8988T (cell line): Measurements from ENCODE around the gene ZNF574.

Experiments
- DNase-seq: peaks from one replicate; pipeline ENCODE4 v3.0.0; 2011

Gene ZNF574

DNA sequence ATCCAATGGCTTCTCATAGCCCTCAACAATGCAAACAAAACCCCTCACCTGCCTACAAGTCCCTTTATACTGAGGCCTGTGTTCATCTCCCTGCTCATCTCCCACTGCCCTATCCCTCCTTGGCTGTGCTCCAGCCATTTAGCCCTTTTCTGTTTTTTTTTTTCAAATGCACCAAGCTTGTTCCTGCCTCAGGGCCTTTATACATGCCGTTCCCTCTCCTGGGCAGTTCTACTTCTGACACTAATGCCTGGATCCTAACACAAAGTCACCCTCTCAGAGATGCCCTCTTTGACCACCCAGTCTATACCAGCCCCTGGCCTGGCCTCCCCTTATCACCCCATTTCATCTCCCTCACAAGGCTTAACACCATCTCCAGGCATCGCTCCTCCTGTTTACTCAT is 26.9 kb downstream of the ZNF574 start:
- DNase-seq = no peak

DNA sequence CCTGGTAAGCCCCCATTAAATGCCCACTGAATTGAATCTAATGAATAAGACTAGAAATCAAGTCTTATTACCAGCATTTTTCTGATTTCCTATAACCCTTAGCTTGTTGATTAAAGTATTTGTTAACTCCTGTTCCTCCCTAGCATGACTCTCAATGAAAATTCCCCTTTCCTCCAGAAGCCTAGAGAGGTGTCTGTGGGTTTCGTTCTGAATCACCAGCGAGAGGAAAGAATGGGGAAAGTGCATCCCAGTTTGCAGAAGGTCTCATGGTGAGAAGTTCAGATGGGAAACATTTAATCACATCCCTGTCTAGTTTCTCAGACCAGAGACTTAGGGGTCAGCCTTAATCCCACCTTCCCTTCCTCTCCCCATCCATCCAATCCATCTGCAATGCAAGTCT is 29.4 kb downstream of the ZNF574 start:
- DNase-seq = no peak

DNA sequence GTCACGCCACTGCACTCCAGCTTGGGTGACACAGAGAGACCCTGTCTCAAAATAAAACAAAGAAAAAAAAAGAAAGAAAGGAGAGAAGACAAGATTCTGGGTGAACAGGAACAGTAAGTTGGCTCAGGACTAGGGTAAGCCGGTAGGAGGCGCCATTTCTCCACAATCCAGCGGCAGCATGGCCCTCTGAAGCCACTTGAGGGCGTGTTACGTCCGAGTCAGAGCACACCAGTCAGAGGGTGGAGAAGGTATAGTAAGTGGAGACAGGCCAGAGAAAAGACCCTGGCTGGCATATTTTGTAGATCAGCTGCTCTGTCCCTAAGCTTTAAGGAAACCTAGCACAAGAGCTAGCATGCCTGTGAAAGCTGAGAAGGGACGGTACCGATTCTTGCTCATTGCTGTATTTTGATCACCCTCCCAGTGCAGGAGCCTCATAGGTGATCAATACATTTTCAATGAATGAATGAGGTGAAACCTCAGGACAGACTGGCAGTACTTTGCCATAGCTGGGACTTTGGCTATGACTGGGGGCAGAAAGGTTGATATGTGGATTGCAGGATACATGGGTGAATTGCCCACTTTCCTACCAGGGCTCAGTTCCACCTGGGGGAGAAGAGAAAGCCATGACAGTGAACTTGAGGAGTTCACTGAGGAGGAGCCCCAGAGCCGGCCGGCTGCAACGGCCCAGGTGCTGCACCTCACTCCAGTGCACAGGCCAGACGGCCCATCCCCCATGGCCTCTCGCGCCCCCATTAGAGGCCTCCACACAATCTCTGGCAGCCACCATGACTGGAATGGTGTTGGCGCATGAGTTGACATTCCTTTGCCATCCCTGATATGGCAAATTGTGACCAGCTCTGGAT is 32.8 kb downstream of the ZNF574 start:
- DNase-seq = peak; percentile 62

DNA sequence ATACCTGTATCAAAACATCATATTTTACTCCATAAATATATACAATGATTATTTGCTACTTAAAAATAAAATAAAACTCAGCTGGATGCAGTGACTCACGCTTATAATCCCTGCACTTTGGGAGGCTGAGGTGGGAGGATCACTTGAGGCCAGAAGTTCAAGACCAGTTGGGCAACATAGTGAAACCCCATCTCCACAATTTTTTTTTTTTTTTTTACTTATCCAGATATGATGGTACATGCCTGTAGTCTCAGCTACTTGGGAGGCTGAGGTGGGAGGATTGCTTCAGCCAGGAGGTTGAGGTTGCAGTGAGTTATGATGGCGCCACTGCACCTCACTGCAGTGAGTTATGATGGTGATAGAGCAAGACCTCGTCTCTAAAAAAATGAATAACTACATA is 33.9 kb downstream of the ZNF574 start:
- no peak for DNase-seq

DNA sequence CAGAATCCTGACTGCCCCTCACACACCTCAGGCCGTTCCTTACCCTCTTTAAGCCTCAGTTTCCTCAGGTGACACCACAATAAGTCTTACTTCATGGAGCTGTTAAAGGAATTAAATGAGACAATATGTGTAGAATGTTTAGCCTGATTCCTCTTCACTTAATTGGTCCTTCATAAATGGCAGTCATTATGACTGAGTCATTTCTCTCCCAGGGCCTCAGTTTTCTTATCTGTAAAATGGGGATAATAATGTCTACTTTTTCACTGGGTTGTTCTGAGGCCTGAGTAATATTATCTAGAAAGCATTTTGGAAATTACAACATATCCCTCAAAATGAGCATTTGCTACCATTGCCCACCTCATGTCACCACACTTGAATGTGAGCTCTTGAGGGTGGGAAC is 34.7 kb downstream of the ZNF574 start:
- DNase-seq = no peak

DNA sequence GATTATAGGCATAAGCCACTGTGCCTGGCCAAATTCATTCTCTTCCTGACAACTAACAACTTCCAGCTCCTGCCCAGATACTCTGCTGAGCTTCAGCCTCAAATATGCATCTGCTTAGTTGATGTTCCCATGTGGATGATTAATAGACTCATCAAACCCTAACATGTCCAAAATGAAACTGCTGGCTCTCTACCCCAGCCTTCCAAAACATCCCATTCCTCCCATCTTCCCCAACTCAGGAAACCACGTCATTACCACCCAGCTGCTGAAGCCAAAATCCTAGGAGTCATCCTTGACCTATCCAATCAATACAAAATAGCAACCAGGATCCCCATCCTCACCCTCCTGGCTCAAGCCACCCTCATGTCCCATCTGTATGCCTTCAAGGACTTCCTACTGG is 35.4 kb downstream of the ZNF574 start:
- DNase-seq = no peak

DNA sequence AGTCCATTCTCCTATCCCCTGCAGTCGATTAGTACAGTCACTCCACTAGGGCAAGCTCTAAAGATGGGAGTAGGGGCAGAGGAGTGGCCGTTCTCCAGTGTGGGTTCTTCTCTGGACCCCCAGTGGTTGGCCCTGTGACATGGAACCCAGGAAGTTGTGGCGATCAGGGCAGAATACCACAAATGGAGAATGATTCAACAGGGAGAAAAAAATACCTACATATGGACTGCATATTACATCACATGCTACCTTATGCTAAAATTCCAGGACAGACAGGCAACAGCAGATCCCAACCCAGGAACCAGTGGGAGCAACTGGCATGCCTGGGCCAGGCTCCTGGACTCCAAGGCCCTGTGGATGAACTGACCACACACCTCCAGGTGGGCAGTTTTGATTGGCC is 35.8 kb downstream of the ZNF574 start:
- no peak for DNase-seq

DNA sequence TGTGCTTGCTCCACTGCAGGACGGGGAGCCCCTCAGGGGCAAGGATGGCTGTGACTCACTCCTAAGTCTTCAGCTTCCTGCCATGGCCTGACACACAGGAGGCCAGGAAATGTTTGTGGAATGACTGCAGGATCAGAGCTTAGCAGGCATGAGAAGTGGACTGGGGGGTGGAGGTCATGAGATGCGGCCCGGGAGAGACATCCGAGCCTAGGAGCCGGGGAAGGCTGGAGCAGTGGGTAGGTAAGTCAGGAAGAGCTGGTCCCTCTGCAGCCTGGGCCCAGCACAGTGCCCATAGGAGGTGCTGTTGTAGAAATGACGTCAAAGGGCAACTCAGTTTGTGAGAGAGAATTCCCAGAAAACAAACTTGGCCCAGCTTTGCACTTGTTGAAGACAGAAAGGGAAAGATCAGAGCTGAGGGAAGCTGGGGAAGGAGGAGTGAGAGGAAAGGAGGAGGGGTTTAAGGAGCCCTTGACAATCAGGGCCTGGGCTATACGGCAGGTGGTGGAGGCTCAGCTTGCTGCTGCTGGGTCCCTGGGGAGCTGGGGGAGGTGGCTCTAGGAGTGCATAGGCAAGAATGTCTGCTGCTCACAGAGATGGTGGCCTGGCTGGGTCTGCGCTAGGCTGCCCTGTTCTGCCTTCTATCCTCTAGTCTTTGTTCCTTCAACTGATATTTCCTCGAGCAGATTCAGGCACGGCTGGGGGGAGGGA is 37.8 kb downstream of the ZNF574 start:
- peak; percentile 88 for DNase-seq

DNA sequence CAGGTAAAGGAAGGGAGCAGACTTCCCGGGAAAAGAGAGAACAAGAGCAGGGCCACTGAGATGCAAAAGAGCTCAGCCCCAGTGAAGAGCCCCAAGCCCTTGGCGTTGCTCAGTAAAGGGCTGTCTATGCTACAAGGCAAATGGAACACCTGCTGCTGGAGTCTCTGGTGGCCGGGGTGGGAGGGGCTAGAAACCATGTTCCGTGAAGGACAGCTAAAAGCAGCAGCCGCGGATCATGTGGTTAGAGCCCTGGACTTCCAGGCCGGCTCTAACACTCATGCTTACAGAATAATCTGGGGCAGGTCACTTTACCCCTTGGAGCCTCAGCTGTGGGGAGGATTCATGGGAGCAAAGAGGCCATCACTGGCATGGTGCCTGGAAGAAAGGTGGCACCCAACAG is 38.4 kb downstream of the ZNF574 start:
- DNase-seq = no peak

DNA sequence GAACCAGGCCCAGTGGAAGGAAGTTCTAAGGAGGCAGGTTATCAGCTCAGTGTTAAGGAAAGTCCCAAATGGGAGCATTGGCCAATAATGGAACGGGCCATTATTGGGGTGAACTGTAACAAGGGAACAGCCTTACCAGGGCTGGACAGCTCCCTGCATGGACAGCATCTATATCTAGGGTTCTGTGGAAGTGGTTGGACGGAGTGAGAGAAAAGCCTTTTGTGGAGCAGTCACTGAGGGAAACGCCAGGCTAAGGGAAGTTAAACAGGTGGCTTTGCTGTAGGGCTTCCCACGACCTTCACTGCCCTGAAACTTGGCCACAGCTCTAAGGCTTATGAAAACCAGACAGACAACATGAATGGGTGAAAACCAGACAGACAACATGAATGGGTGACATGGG is 39.3 kb downstream of the ZNF574 start:
- no peak for DNase-seq

DNA sequence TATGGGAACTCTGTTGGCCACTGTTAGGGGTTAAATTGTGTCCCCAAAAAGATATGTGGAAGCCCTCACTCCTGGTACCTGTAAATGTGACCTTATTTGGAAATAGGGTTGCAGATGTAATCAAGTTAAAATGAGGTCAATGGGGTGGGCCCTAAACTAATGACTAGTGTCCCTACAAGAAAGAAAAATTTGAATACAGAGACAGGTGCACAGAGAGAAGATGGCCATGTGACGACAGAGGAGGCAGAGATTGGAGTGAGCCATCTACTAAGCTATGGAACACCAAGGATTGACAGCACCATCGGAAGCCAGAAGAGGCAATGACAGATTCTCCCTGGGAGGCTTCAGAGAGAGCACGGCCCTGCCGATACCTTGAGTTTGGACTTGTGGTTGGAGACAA is 39.7 kb downstream of the ZNF574 start:
- no peak for DNase-seq

DNA sequence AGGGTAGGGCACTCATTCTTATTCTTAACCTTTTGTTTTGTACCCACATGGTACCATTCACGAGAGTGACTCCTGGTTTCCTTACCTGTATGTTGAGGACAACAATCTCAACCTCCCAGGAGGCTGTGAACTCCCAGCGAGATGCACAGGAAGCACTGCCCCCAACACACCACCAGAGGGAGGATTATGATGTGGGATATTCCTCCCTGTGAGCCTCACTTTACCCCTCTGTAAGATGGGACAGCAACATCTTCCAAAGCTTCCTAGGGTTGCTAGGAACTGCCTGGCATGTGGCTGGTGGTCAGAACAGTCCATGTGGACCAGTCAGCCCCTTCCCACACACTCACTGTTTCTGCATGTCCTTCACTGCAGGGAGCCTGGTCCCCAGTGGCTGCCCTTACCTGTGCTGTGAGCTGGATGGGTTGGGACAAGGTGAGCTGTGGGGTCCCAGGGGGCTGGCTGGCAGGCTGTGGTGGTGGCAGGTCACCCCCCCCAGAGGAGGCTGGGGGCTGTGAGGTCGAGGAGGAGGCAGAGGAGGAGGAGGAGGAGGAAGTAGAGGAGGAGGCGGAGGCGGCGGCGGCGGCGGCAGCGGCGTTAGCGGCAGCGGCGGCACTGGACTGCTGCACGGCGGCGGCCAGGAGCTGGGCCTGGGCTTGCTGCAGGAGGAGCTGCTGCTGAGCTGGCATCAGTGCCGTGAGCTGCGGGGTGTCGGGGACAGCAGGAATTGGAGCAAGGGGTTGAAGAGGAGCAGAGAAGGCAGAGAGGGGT is 40.5 kb downstream of the ZNF574 start:
- DNase-seq = no peak

DNA sequence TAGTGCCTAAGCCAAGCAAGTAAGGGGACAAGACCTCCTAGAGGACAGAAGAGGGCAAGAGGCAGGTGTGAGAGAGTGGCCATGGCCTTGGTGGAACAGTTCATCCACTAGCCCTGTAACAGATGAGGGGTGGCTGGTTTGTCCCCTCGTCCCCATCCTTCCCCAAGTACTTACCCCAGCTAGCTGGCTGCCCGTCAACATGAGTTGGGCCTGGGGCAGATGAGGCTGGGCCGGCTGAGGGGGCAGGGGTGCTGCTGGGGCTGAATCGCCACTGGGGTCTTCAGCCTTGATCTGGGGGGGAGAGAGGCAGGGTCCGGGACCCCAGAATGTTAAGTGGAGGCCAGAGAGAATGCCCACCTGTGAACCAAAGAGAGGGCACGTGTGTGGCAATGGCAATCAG is 41.1 kb downstream of the ZNF574 start:
- no peak for DNase-seq

DNA sequence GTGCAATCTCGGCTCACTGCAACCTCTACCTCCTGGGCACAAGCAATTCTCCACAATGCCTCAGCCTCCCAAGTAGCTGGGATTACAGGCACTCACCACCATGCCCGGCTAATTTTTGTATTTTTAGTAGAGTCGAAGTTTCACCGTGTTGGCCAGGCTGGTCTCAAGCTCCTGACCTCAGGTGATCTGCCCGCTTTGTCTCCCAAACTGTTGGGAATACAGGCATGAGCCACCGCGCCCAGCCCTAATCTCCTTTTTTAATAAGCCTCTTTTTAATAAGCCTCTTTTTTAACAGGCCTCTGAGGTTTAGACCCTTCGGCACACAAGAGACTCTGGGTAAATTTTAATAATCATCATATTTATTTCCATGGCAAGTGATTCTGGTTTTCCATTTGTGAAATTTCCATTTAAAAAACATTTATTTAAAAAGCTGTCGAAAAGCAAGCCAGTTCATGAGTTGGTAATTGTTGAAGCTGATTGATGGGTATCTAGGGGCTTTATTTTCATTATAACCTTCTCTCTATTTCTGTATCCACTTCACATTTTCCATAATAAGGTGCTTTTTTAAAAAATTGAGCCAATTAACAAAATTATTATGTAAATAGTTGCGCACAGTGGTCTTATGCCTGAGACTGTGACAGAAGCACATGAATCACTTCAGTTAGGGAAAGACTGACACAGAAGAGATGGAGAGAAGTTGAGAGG is 44.5 kb downstream of the ZNF574 start:
- DNase-seq = no peak

DNA sequence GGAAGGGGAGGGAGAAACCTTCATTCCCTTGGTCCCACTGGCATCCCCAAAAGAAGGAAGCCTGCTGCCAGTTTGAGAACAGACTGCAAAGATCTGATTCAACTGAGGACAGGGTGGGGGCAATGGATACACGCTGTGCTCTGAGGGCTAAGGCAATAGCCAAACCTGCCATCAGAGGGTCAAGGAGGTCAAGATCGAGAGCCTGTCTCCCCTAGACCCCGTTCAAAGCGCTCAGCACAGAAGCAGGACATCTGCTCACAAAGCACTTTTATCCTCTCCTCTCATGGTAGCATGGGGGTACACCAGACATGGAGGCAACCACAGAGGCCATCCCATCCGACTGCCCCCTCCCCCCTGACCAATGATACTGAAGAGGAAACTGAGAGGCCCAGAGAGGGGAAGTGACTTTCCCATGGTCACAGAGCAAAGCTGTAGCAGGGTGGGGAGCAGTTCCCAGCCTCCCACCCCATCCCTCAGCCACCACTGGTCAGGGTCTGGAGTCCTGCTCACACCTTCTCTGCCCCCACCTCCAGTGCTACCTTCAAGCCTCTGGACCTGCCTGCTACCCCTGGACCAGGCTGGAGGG is 45.2 kb downstream of the ZNF574 start:
- DNase-seq = no peak

DNA sequence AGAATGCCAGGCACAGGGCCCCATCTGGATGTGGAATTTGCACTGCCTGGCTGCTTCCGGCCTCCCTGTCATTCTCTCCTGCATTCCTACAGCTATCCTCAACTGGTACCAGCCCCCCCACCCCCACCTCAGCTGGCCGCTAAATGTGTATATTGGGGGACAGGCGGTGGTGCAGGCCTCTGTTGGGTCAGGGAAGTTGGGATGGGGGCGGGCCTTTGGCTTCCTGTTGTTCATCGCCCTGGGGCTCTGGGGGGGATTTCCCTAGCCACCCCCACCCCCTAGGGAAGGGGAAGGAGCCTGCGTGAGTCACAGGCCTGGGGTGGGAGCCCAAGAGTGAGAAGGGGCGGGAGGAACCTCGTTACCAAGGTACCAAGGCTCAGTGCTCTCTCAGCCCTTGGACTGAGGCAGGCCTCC is 45.7 kb downstream of the ZNF574 start:
- peak; percentile 73 for DNase-seq

DNA sequence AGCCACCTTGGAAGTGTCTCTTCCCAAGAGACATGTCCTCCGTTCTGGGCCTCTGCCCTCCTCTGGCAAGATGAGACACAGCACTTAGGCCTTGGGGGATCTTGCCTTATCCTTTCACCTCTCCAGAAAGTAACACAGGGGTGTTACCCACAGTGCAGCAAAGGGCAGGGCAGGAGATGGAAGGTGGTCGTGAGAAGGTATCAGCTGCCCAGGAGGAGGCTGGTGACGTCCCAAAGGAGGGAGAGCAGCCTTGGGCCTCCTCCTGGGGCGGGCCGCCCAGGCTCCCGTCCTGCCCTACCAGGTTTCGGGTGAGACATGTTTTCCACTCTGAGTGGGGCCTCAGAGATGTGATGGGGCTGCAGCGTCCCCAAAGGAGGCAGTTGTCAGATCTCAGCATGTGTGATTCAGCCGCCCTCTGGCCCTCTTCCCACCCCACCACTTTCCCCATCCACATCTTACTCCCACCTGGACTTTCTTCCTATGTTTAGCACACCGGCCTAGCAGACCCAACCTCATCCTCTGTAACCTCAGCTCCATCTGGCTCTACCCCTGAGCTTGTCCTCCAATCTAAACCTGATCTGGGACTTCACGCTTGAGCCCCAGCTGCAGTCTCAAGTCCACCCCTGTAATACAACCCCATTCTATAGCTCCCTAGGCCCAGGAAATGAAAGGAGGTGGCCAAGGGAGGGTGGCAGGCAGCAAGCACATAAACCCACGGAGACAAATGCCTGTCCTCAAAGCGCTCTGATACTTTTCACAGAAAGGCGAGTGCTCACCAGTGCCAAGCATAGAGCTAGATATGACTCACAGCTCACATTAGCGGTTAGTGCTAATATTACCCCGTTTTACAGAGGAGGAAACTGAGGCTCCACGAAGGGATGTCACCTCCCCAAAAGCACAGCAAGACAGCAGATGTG is 47.0 kb downstream of the ZNF574 start:
- DNase-seq = no peak

DNA sequence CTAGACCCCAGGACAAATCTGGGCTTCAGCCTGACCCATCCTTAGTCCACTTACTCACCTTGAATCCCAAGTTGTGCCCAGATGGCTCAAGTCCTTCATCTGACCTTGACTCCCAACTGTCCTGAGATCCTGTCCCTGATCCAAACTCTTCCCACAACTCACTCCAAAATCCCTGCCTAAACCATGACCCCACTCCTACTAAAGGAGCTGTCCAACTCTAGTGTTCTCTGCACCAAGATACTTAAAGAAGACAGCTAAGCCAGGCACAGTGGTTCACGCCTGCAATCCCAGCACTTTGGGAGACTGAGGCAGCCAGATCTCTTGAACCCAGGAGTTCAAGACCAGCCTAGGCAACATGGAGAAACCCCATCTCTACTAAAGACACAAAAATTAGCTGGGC is 47.8 kb downstream of the ZNF574 start:
- no peak for DNase-seq

DNA sequence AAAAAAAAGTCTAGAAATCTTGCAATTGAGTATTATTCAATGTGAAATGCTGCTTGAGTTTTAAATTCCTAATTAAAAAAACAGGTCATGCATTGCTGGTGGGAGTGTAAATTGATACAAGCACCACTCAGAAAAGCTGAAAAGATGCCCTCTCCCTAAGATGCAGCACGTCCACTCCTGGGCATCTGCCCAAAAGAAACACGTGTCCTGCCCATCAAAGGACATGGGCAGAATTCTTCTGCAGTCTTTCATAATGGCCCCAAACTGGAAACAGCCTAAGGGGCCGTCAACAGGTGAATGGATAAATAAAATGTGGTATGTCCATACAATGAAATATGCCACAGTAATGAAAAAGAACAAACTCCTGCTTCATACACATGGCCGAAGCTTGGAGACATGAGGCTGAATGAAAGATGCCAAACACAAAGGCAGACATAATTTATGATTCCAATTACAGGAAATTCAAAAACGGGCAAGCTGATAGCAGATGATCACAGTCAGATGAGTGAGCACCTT is 48.5 kb downstream of the ZNF574 start:
- DNase-seq = no peak

DNA sequence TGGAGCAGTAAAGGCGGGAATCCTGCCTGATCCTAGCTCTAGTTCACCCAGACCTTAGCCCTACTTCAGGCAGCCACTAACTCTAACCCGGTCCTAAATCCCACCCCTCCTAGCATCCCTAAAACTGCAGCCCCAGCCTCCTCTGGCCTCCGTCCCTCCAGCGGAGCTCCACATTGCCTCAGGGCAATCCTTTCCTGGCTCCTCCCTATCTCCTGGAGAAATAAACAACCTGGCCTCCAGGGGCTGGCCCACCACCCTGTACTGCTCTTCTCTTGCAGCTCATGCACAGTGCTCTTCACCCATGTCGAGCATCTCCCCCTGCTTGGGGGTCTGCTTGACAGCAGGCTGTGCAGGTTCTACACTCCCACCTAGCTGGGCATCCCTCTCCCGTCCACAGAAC is 49.6 kb downstream of the ZNF574 start:
- no peak for DNase-seq

DNA sequence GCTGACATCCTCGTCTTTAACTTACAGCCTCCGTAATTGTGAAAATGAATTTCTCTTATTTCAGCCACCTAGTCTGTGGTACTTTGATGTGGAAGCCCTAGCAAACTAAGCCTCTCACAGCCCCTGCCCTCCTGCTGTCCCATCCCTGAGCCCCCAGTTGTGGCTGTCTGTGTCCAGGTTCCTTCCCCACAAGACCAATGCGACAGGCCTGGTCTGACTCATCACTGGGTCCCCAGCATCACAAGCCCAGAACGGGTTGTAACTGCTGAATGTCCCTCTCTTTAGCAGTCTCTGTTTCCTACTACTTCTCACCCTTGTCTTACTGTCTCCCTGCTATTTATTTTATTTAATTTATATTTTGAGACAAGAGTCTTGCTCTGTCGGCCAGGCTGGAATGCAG is 50.6 kb downstream of the ZNF574 start:
- DNase-seq = no peak
